ENCODE measurements around the gene WRAP73. TPM values are rescaled to one million over a fixed set of nuclear protein-coding genes. Genes with fewer than 3 reads are reported as not detected.

The WRAP73 gene
- total RNA-seq, 1 experiment from 2014 or later, result 25.3 TPM

- Mint-ChIP-seq H3K36me3 (ENCODE audit: insufficient read depth, unreplicated experiment) (no peaks in the 10 kb centered on the region), H3K4me1 (ENCODE audit: insufficient read depth, unreplicated experiment) (peaks cover 2% of the 10 kb centered on the region), H3K4me3 (ENCODE audit: unreplicated experiment) (no peak overlapping the region), H3K27me3 (ENCODE audit: insufficient read depth, unreplicated experiment) (no peaks in the 10 kb centered on the region), H3K9me3 (ENCODE audit: unreplicated experiment) (no peaks in the 10 kb centered on the region), H3K27ac (ENCODE audit: low read depth, unreplicated experiment) (no peak overlapping the region)
- TF ChIP-seq CTCF (IDR thresholded peaks at IDR 0.05; ENCODE audit: unreplicated experiment), result no peak
- intact Hi-C loops (cut with micrococcal nuclease), result no loop called here
- ChIA-PET POLR2A (interaction anchor here (0.8 to 1.5 kb wide), 3 partner anchors 16 to 64 kb away, joined by 3 to 5 read pairs (median 4); no protein-coding TSS in a partner anchor), CTCF (interaction anchor here (0.6 to 3.2 kb wide), 5 partner anchors 28 to 205 kb away, joined by 3 to 12 read pairs (median 4); no protein-coding TSS in a partner anchor)
- BruUV-seq (replicated peaks), result no TSS peak
- DNase-seq (ENCODE audit: unreplicated experiment), result no peak
Observed at GRCh38 chr1:3653286-3653618, 3.3 kb upstream of the WRAP73 start.

- POLR2A ChIA-PET, result interaction anchor here (1.3 to 1.5 kb wide), 2 partner anchors 16 to 65 kb away, joined by 4 to 5 read pairs; no protein-coding TSS in a partner anchor
- H3K27ac Mint-ChIP-seq (ENCODE audit: low read depth, unreplicated experiment), result no peak overlapping the region
- CTCF ChIA-PET, result interaction anchor here (0.5 to 3.2 kb wide), 8 partner anchors 11 to 206 kb away, joined by 3 to 12 read pairs (median 3); no protein-coding TSS in a partner anchor
- TF ChIP-seq CTCF (IDR thresholded peaks at IDR 0.05; ENCODE audit: unreplicated experiment), result no peak
- H3K4me3 Mint-ChIP-seq (ENCODE audit: unreplicated experiment), result no peak overlapping the region
- H3K4me1 Mint-ChIP-seq (ENCODE audit: insufficient read depth, unreplicated experiment), result peaks cover 7% of the 10 kb centered on the region
- BruUV-seq (replicated peaks), result no TSS peak
- intact Hi-C loops (cut with micrococcal nuclease), result no loop called here
- H3K36me3 Mint-ChIP-seq (ENCODE audit: insufficient read depth, unreplicated experiment), result peaks cover 2% of the 10 kb centered on the region
- H3K27me3 Mint-ChIP-seq (ENCODE audit: insufficient read depth, unreplicated experiment), result no peaks in the 10 kb centered on the region
- H3K9me3 Mint-ChIP-seq (ENCODE audit: unreplicated experiment), result no peaks in the 10 kb centered on the region
- DNase-seq (ENCODE audit: unreplicated experiment), result no peak
Observed at GRCh38 chr1:3652548-3653285, 2.8 kb upstream of the WRAP73 start.

GRCh38 chr1:3651930-3652547 is 2.1 kb upstream of the WRAP73 start, which contains the start of gene TP73:
Gene TP73, plus strand, starts transcription at chr1:3652516. Its CDS starts 29,850 bp downstream, at chr1:3682366.
- Mint-ChIP-seq H3K36me3 (ENCODE audit: insufficient read depth, unreplicated experiment) (peaks cover 5% of the 10 kb centered on the region), H3K27ac (ENCODE audit: low read depth, unreplicated experiment) (no peak within 1 kb of the TSS), H3K27me3 (ENCODE audit: insufficient read depth, unreplicated experiment) (no peaks in the 10 kb centered on the region), H3K4me1 (ENCODE audit: insufficient read depth, unreplicated experiment) (peaks cover 7% of the 10 kb centered on the region), H3K9me3 (ENCODE audit: unreplicated experiment) (no peaks in the 10 kb centered on the region), H3K4me3 (ENCODE audit: unreplicated experiment) (peak within 1 kb of the TSS; percentile 43)
- no TSS peak for BruUV-seq (replicated peaks)
- intact Hi-C loops (cut with micrococcal nuclease), result no loop called here
- DNase-seq (ENCODE audit: unreplicated experiment), result no peak
- ChIA-PET CTCF (interaction anchor here (1.2 to 1.3 kb wide), 2 partner anchors 15 to 68 kb away, joined by 3 to 4 read pairs; no protein-coding TSS in a partner anchor), POLR2A (no interaction called here)
- TF ChIP-seq CTCF (IDR thresholded peaks at IDR 0.05; ENCODE audit: unreplicated experiment), result no peak
